Right lobe of liver (tissue), 6 donors: ENCODE data around the gene CX3CR1. TPM values are rescaled to one million over a fixed set of nuclear protein-coding genes. Genes with fewer than 3 reads are reported as not detected.

Experiments used
- ATAC-seq, 4 donors: fragments of 200-7000 bp; cut with Tn5 transposase; one replicate each; pipeline ENCODE4 v1.9.1; 2020; ENCODE audit warnings: mild to moderate bottlenecking in 4 of 4, moderate library complexity in 4 of 4
- DNase-seq, 3 donors: peaks; one replicate each; pipeline ENCODE4 v3.0.0-alpha.2; 2020
- H3K27ac ChIP-seq, 3 donors: fragments of 200-600 bp; one replicate each; pipeline ENCODE4 v1.8.0; 2022
- H3K27me3 ChIP-seq, 2 donors: fragments of 200-600 bp; one replicate each; pipeline ENCODE4 v1.8.0; 2022
- H3K36me3 ChIP-seq, 4 donors: fragments of 200-600 bp; sonication (generic) in 1 of 4; one replicate each; pipeline versions ENCODE4 v1.5.1 to v1.8.0; 2017 to 2022; ENCODE audit warnings: control low read depth in 1 of 4
- H3K4me1 ChIP-seq, 4 donors: fragments of 200-600 bp; sonication (generic) in 1 of 4; one replicate each; pipeline versions ENCODE4 v1.5.1 to v1.8.0; 2017 to 2022; ENCODE audit warnings: control low read depth in 1 of 4
- H3K4me3 ChIP-seq, 3 donors: fragments of 200-600 bp; one replicate each; pipeline ENCODE4 v1.8.0; 2022
- H3K9me3 ChIP-seq, 4 donors: fragments of 200-600 bp; sonication (generic) in 1 of 4; one replicate each; pipeline versions ENCODE4 v1.5.1 to v1.8.0; 2017 to 2022; ENCODE audit warnings: control low read depth in 1 of 4
- CTCF ChIP-seq, 4 donors: fragments of 200-600 bp in 3 of 4; fragments of 450-650 bp in 1 of 4; IDR thresholded peaks; one replicate each; pipeline versions ENCODE4 v1.5.1 to v1.8.0; 2016 to 2022; ENCODE audit warnings: antibody characterized with exemption in 4 of 4, mild to moderate bottlenecking in 2 of 4
- POLR2A ChIP-seq: fragments of 450-650 bp; IDR thresholded peaks from one replicate; pipeline ENCODE4 v1.6.1; 2017; ENCODE audit warnings: antibody characterized with exemption, mild to moderate bottlenecking
- WGBS: methylation state at CpG from one replicate; pipeline ENCODE4 v1.1.6; 2018; ENCODE audit warnings: low coverage, low lambda C conversion rate; ENCODE audit not compliant: insufficient coverage; ENCODE audit errors: missing lambda C conversion rate; 5-methylcytosine and 5-hydroxymethylcytosine counted together
- intact Hi-C, 2 donors: fragments of 100-400 bp; cut with DNase I; formaldehyde crosslinking; loops; one replicate each; pipeline versions ENCODE4 v1.11.2 to v1.14.1; 2022
- total RNA-seq, 6 experiments: library from RNA; depleted of rRNA in 2 of 6; stranded (reverse); fragments of >200 nt in 2 of 6; fragmentation: NEBNext Ultra II Directional in 3 of 6; extraction: Animal tissue kit (Norgen Biotek cat#: 25700) in 3 of 6; gene quantifications; one replicate each; pipeline versions ENCODE4 v1.1.0 to v1.2.4, GENCODE V29; 2016 to 2023
- donor health status: DM: no; HTN: yes; CAD: no.
- donor health status: DM: no; HTN: no; CAD: no.
- donor health status: DM: no; HTN: no; CAD: no.
- donor health status: DM: no; HTN: yes; CAD: no.
- donor health status: DM: no; HTN: yes; CAD: no.

CX3CR1 gene
- total RNA-seq, 6 experiments from 2014 or later = 0.25 to 1.8 (median 0.72) TPM; not detected in 1

DNA sequence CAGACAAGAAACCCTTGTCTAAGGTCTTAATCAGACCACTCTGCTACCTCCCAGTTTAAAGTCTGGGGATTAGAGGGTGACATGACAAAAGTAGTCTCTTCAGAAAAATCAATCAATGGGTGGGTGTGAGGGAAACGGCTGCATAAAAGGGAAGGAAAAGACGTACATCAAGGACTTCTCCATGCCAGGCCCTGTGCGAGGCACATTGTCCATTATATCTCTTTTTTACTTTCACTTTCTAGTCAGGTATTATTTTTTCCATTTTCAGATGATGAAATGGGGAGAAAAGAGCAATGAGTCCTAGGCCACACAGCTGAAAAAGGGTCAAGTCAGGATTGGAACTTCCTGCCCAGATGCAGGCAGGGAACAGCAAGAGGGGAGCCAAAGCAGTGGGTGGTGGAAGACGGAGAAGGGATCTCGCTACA lies 4.6 kb upstream of the CX3CR1 start:
- Histone ChIP-seq H3K36me3 (no peaks in the 10 kb centered on the region), H3K27ac (no peak overlapping the region), H3K4me3 (no peak overlapping the region), H3K9me3 (no peaks in the 10 kb centered on the region), H3K27me3 (no peaks in the 10 kb centered on the region), H3K4me1 (peaks cover 0 to 19% (median 9%) of the 10 kb centered on the region in 4 donors)
- TF ChIP-seq CTCF (IDR thresholded peaks at IDR 0.05) (no peak), POLR2A (no peak)
- 41% methylated on average over 5 of the region's 5 CpGs for WGBS
- DNase-seq = no peak
- no peak for ATAC-seq
- intact Hi-C loops = loop anchor here (10.0 kb wide), 3 partner anchors 100 to 180 kb away; partner anchors contain the start of genes GORASP1 (in 1 of the 2) and TTC21A (in 1 of the 2)

- no peaks in the 10 kb centered on the region for H3K9me3 ChIP-seq
- H3K27ac ChIP-seq = no peak overlapping the region
- 90% methylated on average over 5 of the region's 6 CpGs for WGBS
- DNase-seq (no peak), ATAC-seq (no peak)
- no peak overlapping the region for H3K4me3 ChIP-seq
- intact Hi-C loops = loop anchor here (10.0 kb wide), 3 partner anchors 97 to 177 kb away; partner anchors contain the start of genes GORASP1 (in 1 of the 2) and TTC21A (in 1 of the 2)
- H3K27me3 ChIP-seq = no peaks in the 10 kb centered on the region
- H3K36me3 ChIP-seq = no peaks in the 10 kb centered on the region
- TF ChIP-seq POLR2A (no peak), CTCF (IDR thresholded peaks at IDR 0.05) (no peak)
- peaks cover 0 to 4% (median 2%) of the 10 kb centered on the region in 4 donors for H3K4me1 ChIP-seq
Observed at GRCh38 chr3:39282057-39282456, 2.2 kb upstream of the CX3CR1 start.

GRCh38 chr3:39281533-39281932 lies 1.7 kb upstream of the CX3CR1 start:
- Histone ChIP-seq H3K36me3 (no peaks in the 10 kb centered on the region), H3K9me3 (no peaks in the 10 kb centered on the region), H3K27ac (no peak overlapping the region), H3K27me3 (no peaks in the 10 kb centered on the region), H3K4me3 (no peak overlapping the region), H3K4me1 (peaks cover 0 to 2% (median 0%) of the 10 kb centered on the region in 4 donors)
- ATAC-seq (peak in 1 of 4 donors; percentile 21), DNase-seq (no peak)
- intact Hi-C loops = loop anchor here (10.0 kb wide), 3 partner anchors 97 to 177 kb away; partner anchors contain the start of genes GORASP1 (in 1 of the 2) and TTC21A (in 1 of the 2)
- no peak for TF ChIP-seq CTCF (IDR thresholded peaks at IDR 0.05)
- TF ChIP-seq POLR2A = no peak
- 74% methylated on average over 8 of the region's 9 CpGs for WGBS

DNA sequence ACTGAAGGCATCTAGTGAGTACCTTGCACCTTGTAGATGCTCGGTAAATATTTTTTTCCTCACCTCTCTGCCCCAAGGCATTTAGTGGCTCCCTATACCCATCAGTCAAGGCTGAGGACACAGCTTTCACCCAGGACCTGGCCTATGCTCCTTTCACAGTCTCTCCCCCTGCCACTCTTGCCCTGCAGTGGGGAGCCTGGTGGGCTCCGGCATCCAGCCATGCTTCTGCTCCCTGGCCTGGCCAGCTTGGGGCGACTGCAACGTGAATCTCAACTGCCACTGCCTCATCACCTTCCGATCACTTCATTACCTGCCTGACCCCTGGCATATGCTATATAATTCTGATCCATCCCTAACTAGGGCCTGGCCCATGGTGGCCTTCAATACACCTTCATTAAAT lies 735 bp upstream of the CX3CR1 start:
- Histone ChIP-seq H3K9me3 (no peaks in the 10 kb centered on the region), H3K27me3 (no peaks in the 10 kb centered on the region), H3K4me1 (peaks cover 0 to 2% (median 0%) of the 10 kb centered on the region in 4 donors), H3K36me3 (no peaks in the 10 kb centered on the region), H3K27ac (no peak overlapping the region), H3K4me3 (no peak overlapping the region)
- no peak for ATAC-seq
- peak in 1 of 3 donors; percentile 35 for DNase-seq
- intact Hi-C loops = loop anchor here (10.0 kb wide), 3 partner anchors 96 to 176 kb away; partner anchors contain the start of genes GORASP1 (in 1 of the 2) and TTC21A (in 1 of the 2)
- 100% methylated on average over 5 of the region's 5 CpGs for WGBS
- no peak for TF ChIP-seq CTCF (IDR thresholded peaks at IDR 0.05)
- no peak for TF ChIP-seq POLR2A
